Activated CD8-positive, alpha-beta memory T cell treated with anti-CD3 and anti-CD28 coated beads for 24 hours (primary cell): Measurements from ENCODE around the gene JCHAIN.
A peak's percentile ranks its signal among the peaks of the same experiment; 100 is the strongest.
"Not testable (repeated sequence)": the region's sequence is repeated elsewhere in the genome, so short reads cannot be mapped to it uniquely, and the experiment has no call there.

Experiments
- DNase-seq: peaks from one replicate; pipeline ENCODE4 v3.0.0-alpha.2; 2020

The JCHAIN gene

GRCh38 chr4:70666369-70666768 is at the start of gene JCHAIN:
JCHAIN (minus strand) TSS chr4:70666508; CDS start chr4:70666490, 18 bp downstream.
- no peak for DNase-seq

- DNase-seq = no peak
Measured at GRCh38 chr4:70715097-70715496, 48.8 kb upstream of the JCHAIN start.

GRCh38 chr4:70714079-70714887 is 48.0 kb upstream of the JCHAIN start:
- no peak for DNase-seq

- DNase-seq = no peak
Measured at GRCh38 chr4:70713453-70714078, 47.3 kb upstream of the JCHAIN start.

GRCh38 chr4:70712604-70713452 is 46.5 kb upstream of the JCHAIN start:
- DNase-seq = no peak

- DNase-seq = no peak
Measured at GRCh38 chr4:70712150-70712549, 45.8 kb upstream of the JCHAIN start.

GRCh38 chr4:70711599-70711998 is 45.3 kb upstream of the JCHAIN start:
- no peak for DNase-seq

- DNase-seq = no peak
Measured at GRCh38 chr4:70709611-70710205, 43.4 kb upstream of the JCHAIN start.

GRCh38 chr4:70706516-70706915 is 40.2 kb upstream of the JCHAIN start:
- DNase-seq = no peak

GRCh38 chr4:70706044-70706461 is 39.7 kb upstream of the JCHAIN start:
- no peak for DNase-seq

- DNase-seq = peak; percentile 89
Measured at GRCh38 chr4:70705183-70706043, 39.1 kb upstream of the JCHAIN start.

GRCh38 chr4:70704931-70705182 is 38.5 kb upstream of the JCHAIN start:
- no peak for DNase-seq

GRCh38 chr4:70704215-70704930 is 38.1 kb upstream of the JCHAIN start:
- DNase-seq = peak; percentile 79

GRCh38 chr4:70703619-70704214 is 37.4 kb upstream of the JCHAIN start:
- no peak for DNase-seq

GRCh38 chr4:70702592-70702991 is 36.3 kb upstream of the JCHAIN start:
- not testable (repeated sequence) for DNase-seq

- no peak for DNase-seq
Measured at GRCh38 chr4:70701271-70701670, 35.0 kb upstream of the JCHAIN start.

- no peak for DNase-seq
Measured at GRCh38 chr4:70700712-70701111, 34.4 kb upstream of the JCHAIN start.

GRCh38 chr4:70698435-70698834 is 32.1 kb upstream of the JCHAIN start:
- DNase-seq = not testable (repeated sequence)

GRCh38 chr4:70694633-70695032 is 28.3 kb upstream of the JCHAIN start:
- DNase-seq = not testable (repeated sequence)

GRCh38 chr4:70691661-70692060 is 25.4 kb upstream of the JCHAIN start:
- no peak for DNase-seq

GRCh38 chr4:70688795-70689231 is 22.5 kb upstream of the JCHAIN start:
- DNase-seq = no peak
